Colon (tissue), 2 donors: ENCODE data around the gene TRPV2.
"Not testable (repeated sequence)": the region's sequence is repeated elsewhere in the genome, so short reads cannot be mapped to it uniquely, and the experiment has no call there.

Experiments
- FAIRE-seq: peaks from 2 replicates; lab custom pipeline; 2012; peaks lifted over from hg19 to GRCh38; lab: Jason Lieb, UNC
- donor health status: control.
- donor health status: control.

TRPV2 gene, protein sequence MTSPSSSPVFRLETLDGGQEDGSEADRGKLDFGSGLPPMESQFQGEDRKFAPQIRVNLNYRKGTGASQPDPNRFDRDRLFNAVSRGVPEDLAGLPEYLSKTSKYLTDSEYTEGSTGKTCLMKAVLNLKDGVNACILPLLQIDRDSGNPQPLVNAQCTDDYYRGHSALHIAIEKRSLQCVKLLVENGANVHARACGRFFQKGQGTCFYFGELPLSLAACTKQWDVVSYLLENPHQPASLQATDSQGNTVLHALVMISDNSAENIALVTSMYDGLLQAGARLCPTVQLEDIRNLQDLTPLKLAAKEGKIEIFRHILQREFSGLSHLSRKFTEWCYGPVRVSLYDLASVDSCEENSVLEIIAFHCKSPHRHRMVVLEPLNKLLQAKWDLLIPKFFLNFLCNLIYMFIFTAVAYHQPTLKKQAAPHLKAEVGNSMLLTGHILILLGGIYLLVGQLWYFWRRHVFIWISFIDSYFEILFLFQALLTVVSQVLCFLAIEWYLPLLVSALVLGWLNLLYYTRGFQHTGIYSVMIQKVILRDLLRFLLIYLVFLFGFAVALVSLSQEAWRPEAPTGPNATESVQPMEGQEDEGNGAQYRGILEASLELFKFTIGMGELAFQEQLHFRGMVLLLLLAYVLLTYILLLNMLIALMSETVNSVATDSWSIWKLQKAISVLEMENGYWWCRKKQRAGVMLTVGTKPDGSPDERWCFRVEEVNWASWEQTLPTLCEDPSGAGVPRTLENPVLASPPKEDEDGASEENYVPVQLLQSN

DNA sequence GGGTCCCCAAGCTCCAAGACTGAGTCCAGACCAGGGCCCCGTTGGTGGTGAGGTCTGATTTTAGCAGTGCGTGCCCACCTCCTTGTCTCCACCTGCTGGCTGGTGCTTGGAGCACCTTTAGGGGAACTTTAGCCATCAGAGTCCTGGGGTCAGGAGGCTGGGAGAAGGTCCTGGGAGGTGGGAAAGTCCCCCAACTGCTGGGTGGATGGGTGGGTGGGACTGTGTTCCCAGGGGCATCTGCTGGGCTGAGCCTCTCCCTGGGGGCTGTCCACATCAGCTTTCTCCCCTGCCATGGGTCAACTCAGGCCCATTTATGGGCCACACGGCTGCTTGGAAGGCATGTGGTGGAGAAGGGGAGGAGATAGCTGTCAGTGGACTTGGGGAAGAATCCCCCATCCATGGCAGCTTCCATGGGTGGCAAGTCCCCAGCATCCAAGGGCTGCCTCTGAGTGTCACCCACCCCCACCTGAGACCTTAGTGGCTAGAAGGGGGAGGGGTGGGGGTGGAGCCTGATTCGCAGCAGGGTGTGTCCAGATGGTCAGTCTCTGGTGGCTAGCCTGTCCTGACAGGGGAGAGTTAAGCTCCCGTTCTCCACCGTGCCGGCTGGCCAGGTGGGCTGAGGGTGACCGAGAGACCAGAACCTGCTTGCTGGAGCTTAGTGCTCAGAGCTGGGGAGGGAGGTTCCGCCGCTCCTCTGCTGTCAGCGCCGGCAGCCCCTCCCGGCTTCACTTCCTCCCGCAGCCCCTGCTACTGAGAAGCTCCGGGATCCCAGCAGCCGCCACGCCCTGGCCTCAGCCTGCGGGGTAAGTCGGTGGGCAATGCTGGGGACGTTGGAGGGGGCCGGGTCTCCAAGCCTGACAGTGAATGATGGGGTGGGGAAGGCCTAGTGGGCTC is at the start of gene TRPV2:
TRPV2 (plus strand) TSS at position 541 of the 894 bp plus-strand sequence. CDS start 2,098 bp downstream, outside the sequence.
- no peak for FAIRE-seq

DNA sequence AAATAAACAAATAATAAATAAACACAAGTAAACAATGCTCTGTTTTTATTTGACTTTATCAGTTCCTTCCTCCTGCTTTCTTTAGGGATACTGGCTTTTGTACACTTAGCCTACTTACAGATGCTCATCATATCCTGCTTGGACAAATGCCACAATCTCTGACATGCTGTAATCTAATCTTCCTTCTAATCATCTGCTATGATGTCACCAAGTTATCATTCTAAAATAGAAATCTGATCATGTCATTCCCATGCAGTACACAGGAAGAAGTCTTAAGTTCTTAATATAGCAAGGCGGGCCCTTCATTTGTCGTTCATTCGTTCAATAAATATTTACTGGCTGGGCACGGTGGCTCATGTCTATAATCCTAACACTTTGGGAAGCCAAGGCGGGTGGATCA is 43.6 kb upstream of the TRPV2 start:
- FAIRE-seq: no peak

GRCh38 chr17:16374146-16374938 is 41.0 kb upstream of the TRPV2 start:
- peak; percentile 96 for FAIRE-seq

DNA sequence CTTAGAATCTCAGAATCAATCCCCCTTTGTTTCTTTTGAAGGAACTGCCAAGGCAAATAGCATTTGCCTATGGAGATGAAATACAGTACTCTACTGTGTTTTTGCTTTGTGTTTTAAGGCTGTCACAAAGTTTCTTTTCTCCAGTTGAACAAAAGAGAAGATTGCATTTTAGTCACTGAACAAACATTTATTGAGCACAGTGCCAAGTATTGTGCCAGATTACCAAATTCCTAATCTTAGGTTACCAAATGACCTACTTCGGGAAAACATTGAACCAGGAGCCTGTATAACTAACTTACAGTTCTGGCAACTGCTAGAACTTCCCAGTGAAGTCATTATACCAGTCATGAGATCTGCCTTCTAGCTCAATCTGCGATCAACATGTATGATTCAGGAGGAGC is 37.4 kb upstream of the TRPV2 start:
- no peak for FAIRE-seq

DNA sequence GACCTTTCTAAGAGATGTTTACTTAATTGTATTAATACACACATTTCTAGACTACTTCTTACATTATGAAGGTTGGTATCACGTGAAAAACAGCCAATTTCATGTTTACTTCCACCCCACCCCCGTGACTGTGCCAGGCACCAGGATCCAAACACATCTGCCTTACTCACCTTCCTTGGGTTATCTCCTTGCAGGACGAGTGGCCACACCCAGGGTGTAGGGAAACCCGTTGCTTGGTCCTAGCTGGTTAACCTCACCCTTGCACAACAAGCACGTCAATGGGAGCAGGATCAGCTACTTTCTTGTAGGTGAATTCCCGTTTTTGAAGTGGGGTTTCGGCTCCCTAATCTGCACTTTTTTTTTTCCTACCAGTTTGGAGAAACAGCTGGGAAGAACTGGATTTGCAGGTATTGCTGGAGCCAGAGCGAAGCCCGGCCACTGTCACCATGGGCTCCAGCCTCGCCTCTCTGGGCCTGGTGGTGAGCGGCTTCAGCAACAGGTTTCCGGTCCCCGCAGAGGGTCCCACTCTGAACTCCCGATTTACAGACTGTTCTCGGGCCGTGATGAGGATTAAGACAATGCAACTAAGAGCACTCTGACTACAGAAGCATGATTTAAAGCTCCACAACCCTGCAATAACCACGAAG is 36.6 kb upstream of the TRPV2 start:
- no peak for FAIRE-seq

GRCh38 chr17:16379654-16380053 is 35.7 kb upstream of the TRPV2 start:
- FAIRE-seq: no peak

DNA sequence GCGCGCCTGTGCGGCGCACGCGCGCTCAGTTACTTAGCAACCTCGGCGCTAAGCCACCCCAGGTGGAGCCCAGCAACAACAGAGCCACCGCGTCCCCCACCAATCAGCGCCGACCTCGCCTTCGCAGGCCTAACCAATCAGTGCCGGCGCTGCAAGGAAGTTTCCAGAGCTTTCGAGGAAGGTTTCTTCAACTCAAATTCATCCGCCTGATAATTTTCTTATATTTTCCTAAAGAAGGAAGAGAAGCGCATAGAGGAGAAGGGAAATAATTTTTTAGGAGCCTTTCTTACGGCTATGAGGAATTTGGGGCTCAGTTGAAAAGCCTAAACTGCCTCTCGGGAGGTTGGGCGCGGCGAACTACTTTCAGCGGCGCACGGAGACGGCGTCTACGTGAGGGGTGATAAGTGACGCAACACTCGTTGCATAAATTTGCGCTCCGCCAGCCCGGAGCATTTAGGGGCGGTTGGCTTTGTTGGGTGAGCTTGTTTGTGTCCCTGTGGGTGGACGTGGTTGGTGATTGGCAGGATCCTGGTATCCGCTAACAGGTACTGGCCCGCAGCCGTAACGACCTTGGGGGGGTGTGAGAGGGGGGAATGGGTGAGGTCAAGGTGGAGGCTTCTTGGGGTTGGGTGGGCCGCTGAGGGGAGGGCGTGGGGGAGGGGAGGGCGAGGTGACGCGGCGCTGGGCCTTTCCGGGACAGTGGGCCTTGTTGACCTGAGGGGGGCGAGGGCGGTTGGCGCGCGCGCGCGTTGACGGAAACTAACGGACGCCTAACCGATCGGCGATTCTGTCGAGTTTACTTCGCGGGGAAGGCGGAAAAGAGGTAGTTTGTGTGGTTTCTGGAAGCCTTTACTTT is 34.5 kb upstream of the TRPV2 start, which contains the start of gene UBB:
UBB (plus strand) TSS at position 452 of the 856 bp plus-strand sequence. CDS start 817 bp downstream, outside the sequence.
- no peak for FAIRE-seq

DNA sequence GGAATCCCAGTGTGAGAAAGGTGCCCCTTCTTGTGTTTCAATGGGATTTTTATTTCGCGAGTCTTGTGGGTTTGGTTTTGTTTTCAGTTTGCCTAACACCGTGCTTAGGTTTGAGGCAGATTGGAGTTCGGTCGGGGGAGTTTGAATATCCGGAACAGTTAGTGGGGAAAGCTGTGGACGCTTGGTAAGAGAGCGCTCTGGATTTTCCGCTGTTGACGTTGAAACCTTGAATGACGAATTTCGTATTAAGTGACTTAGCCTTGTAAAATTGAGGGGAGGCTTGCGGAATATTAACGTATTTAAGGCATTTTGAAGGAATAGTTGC is 33.9 kb upstream of the TRPV2 start:
- no peak for FAIRE-seq

DNA sequence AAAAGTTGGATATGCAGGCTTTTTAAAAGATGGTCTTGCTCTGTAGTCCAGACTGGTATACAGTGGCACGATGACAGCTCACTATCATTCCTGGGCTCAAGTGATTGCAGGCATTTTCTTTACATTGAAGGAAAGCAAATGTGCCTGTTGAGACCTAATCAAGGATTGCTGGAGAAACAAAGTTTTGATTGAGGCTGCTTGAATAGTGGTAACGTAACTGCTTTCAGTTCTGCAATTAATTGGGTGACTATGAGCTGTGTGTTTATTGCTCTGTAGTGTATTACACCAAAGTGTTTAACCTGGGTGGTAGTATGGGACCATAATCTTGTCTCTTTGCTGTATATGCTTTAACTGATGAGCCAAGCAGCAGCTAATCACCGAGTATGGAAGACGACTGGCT is 32.2 kb upstream of the TRPV2 start:
- no peak for FAIRE-seq

DNA sequence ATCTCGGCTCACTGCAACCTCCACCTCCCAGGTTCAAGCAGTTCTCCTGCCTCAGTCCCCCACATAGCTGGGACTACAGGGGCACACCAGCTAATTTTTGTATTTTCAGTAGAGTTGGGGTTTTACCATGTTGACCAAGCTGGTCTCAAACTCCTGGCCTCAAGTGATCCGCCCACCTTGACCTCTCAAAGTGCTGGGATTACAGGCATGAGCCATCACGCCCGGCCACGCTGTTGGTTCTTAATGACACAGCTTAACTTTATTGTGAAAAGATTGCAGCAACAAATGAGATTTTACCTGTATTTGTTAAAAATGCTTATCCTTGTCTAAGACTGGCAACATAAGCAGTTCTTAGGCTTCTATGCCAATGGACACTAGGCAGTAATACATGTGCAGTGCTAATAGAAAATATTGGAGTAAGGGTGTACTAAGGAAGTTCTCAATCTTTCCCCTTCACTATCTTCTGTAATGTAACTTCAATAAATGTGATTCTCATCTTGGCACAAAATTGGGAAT is 31.5 kb upstream of the TRPV2 start:
- FAIRE-seq: no peak

DNA sequence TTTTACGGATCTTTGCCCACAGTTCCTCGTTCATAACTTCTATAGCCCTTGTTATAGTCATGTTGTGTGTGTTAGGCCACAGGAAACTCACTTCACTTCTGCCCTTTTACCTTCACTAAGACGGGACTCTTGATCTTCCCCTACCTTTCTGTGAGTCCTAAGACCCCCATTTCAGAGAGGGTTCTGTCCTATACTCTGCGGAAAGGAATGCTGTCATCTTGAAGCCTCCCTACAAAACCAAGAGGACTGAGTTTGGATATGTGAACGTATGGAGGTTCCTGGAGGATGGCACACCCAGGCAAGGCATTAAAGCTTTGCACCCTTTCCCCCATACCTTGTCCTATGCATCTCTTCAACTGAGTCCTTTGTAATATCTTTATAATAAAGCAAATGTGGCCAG is 30.8 kb upstream of the TRPV2 start:
- no peak for FAIRE-seq

GRCh38 chr17:16386126-16386507 is 29.3 kb upstream of the TRPV2 start:
- FAIRE-seq: not testable (repeated sequence)

- no peak for FAIRE-seq
Measured at GRCh38 chr17:16391451-16391850, 23.9 kb upstream of the TRPV2 start.

DNA sequence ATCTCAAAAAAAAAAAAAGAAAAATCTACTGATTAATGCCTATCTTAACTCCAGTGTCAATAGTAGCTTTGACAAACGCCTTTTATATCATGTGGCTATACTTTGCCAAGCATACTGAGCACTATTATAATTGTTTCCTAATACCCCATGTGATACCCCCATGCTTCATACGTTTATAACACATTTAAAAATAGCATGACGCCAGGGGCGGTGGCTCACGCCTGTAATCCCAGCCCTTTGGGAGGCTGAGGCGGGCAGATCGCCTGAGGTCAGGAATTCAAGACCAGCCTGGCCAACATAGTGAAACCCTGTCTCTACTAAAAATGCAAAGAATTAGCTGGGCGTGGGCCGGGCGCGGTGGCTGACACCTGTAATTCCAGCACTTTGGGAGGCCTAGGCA is 22.9 kb upstream of the TRPV2 start:
- FAIRE-seq: not testable (repeated sequence)

- FAIRE-seq: not testable (repeated sequence)
Measured at GRCh38 chr17:16395887-16396286, 19.5 kb upstream of the TRPV2 start.

- FAIRE-seq: not testable (repeated sequence)
Measured at GRCh38 chr17:16396693-16397092, 18.7 kb upstream of the TRPV2 start.

- no peak for FAIRE-seq
Measured at GRCh38 chr17:16398270-16399267, 16.8 kb upstream of the TRPV2 start.

GRCh38 chr17:16403847-16404246 is 11.5 kb upstream of the TRPV2 start:
- FAIRE-seq: not testable (repeated sequence)
